WERI-Rb-1 (cell line): ENCODE measurements around the gene SLC13A5.

ENCODE experiments used
- DNase-seq: peaks from one replicate; pipeline ENCODE4 v3.0.0-alpha.2; 2020
- H3K27ac ChIP-seq: fragments of 250-450 bp; sonication (Bioruptor Pico); 2 replicates; pipeline ENCODE4 v1.5.1; 2020; ENCODE audit warnings: mild to moderate bottlenecking, moderate library complexity
- H3K27me3 ChIP-seq: fragments of 250-450 bp; sonication (Bioruptor Pico); 2 replicates; pipeline ENCODE4 v1.5.1; 2021; ENCODE audit warnings: mild to moderate bottlenecking, low read depth, moderate library complexity; ENCODE audit not compliant: insufficient read depth, severe bottlenecking
- H3K36me3 ChIP-seq: fragments of 250-450 bp; sonication (Bioruptor Pico); 2 replicates; pipeline ENCODE4 v1.5.1; 2020; ENCODE audit warnings: mild to moderate bottlenecking, moderate library complexity
- H3K4me3 ChIP-seq: 2 replicates; pipeline ENCODE4 v1.5.1; 2011; ENCODE audit warnings: low read depth, mild to moderate bottlenecking, control low read depth, low read length
- H3K9me3 ChIP-seq: fragments of 250-450 bp; sonication (Bioruptor Pico); 2 replicates; pipeline ENCODE4 v1.5.1; 2021; ENCODE audit warnings: mild to moderate bottlenecking, moderate library complexity; ENCODE audit not compliant: severe bottlenecking
- CTCF ChIP-seq: IDR thresholded peaks from 2 replicates; pipeline ENCODE4 v1.5.1; 2011; ENCODE audit warnings: low read depth, mild to moderate bottlenecking, control low read depth, inconsistent platforms, low read length

Gene SLC13A5

GRCh38 chr17:6691546-6691945 is 21.6 kb downstream of the SLC13A5 start:
- no peaks in the 10 kb centered on the region for H3K9me3 ChIP-seq
- no peak overlapping the region for H3K27ac ChIP-seq
- no peaks in the 10 kb centered on the region for H3K36me3 ChIP-seq
- no peak for TF ChIP-seq CTCF
- H3K4me3 ChIP-seq: no peak overlapping the region
- peaks cover 23% of the 10 kb centered on the region for H3K27me3 ChIP-seq
- no peak for DNase-seq

GRCh38 chr17:6690641-6691040 is 22.5 kb downstream of the SLC13A5 start:
- TF ChIP-seq CTCF: no peak
- H3K27me3 ChIP-seq: peaks cover 18% of the 10 kb centered on the region

GRCh38 chr17:6688944-6689343 is 24.2 kb downstream of the SLC13A5 start:
- no peak for DNase-seq
- no peak overlapping the region for H3K4me3 ChIP-seq
- no peak for TF ChIP-seq CTCF
- no peaks in the 10 kb centered on the region for H3K36me3 ChIP-seq
- H3K27ac ChIP-seq: no peak overlapping the region
- H3K27me3 ChIP-seq: peaks cover 24% of the 10 kb centered on the region
- no peaks in the 10 kb centered on the region for H3K9me3 ChIP-seq

More at GRCh38 chr17:6690641-6691040, 22.5 kb downstream of the SLC13A5 start:
- H3K36me3 ChIP-seq: no peaks in the 10 kb centered on the region
- H3K9me3 ChIP-seq: no peaks in the 10 kb centered on the region
- no peak overlapping the region for H3K4me3 ChIP-seq
- H3K27ac ChIP-seq: no peak overlapping the region
- DNase-seq: no peak

- no peak for DNase-seq
- H3K27me3 ChIP-seq: peaks cover 38% of the 10 kb centered on the region
- H3K9me3 ChIP-seq: no peaks in the 10 kb centered on the region
- no peak overlapping the region for H3K4me3 ChIP-seq
- TF ChIP-seq CTCF: no peak
- no peak overlapping the region for H3K27ac ChIP-seq
- no peaks in the 10 kb centered on the region for H3K36me3 ChIP-seq
Measured at GRCh38 chr17:6686026-6686425, 27.1 kb downstream of the SLC13A5 start.

GRCh38 chr17:6684881-6685767 is 28.0 kb downstream of the SLC13A5 start:
- Histone ChIP-seq H3K27me3 (peaks cover 43% of the 10 kb centered on the region), H3K36me3 (no peaks in the 10 kb centered on the region), H3K27ac (no peak overlapping the region), H3K4me3 (no peak overlapping the region), H3K9me3 (no peaks in the 10 kb centered on the region)
- TF ChIP-seq CTCF: no peak
- no peak for DNase-seq

GRCh38 chr17:6684460-6684783 is 28.7 kb downstream of the SLC13A5 start:
- Histone ChIP-seq H3K36me3 (no peaks in the 10 kb centered on the region), H3K27me3 (peaks cover 43% of the 10 kb centered on the region), H3K4me3 (no peak overlapping the region), H3K9me3 (no peaks in the 10 kb centered on the region), H3K27ac (no peak overlapping the region)
- no peak for DNase-seq
- no peak for TF ChIP-seq CTCF
